ENCODE results near the gene ACER1. TPM values are rescaled to one million over a fixed set of nuclear protein-coding genes. Genes with fewer than 3 reads are reported as not detected.

The ACER1 gene
- total RNA-seq, 1 donor from 2014 or later: not detected

DNA sequence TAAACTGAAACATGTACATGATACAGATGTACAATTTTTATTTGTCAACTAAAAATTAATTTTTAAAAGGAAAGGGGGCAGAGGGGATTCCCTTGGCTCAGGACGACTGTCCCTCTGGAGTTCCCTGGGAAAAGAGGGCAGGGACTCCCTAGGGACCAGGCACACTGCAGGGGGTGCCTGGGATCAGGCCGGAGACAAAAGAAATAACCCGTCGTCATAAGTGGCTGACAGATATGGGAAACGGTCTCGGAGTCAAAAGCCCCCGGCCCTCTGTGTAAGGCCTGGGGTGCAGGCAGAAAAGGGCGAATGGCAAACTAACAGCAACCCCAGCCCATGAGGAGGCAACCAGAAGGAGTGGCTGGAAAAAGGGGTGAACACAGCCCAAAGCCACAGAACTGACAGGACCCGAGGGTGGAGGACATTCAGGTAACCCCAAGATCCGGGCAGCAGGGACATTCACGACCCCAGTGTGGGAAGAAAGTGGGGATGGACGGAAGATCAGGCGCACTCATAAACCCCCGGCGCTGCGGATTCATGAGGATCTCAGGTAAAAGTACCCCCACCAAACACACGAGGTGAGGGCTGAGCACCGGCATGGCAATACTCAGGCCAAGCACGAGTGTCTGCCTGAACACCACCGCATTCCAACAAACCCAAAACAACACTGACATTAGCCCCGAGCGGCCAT, 60.4 kb downstream of the ACER1 start:
- no peaks in the 10 kb centered on the region for H3K27me3 Mint-ChIP-seq (ENCODE audit: low read depth)
- peak overlapping the region; percentile 59 for H3K4me3 Mint-ChIP-seq (ENCODE audit: unreplicated experiment)
- no peaks in the 10 kb centered on the region for H3K9me3 Mint-ChIP-seq (ENCODE audit: low read depth)
- peak overlapping the region; percentile 99 for H3K27ac Mint-ChIP-seq (ENCODE audit: unreplicated experiment)
- TF ChIP-seq, protein P1, sequence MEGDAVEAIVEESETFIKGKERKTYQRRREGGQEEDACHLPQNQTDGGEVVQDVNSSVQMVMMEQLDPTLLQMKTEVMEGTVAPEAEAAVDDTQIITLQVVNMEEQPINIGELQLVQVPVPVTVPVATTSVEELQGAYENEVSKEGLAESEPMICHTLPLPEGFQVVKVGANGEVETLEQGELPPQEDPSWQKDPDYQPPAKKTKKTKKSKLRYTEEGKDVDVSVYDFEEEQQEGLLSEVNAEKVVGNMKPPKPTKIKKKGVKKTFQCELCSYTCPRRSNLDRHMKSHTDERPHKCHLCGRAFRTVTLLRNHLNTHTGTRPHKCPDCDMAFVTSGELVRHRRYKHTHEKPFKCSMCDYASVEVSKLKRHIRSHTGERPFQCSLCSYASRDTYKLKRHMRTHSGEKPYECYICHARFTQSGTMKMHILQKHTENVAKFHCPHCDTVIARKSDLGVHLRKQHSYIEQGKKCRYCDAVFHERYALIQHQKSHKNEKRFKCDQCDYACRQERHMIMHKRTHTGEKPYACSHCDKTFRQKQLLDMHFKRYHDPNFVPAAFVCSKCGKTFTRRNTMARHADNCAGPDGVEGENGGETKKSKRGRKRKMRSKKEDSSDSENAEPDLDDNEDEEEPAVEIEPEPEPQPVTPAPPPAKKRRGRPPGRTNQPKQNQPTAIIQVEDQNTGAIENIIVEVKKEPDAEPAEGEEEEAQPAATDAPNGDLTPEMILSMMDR (IDR thresholded peaks at IDR 0.05): no peak
- H3K4me1 Mint-ChIP-seq (ENCODE audit: low read depth): peaks cover 85% of the 10 kb centered on the region
- H3K36me3 Mint-ChIP-seq (ENCODE audit: low read depth): peaks cover 13% of the 10 kb centered on the region
- no peak for DNase-seq (ENCODE audit: low spot score)

GRCh38 chr19:6272411-6272791, 61.0 kb downstream of the ACER1 start:
- Mint-ChIP-seq H3K9me3 (ENCODE audit: low read depth) (no peaks in the 10 kb centered on the region), H3K27ac (ENCODE audit: unreplicated experiment) (peak overlapping the region; percentile 99), H3K36me3 (ENCODE audit: low read depth) (peaks cover 13% of the 10 kb centered on the region), H3K4me3 (ENCODE audit: unreplicated experiment) (peak overlapping the region; percentile 59), H3K27me3 (ENCODE audit: low read depth) (no peaks in the 10 kb centered on the region), H3K4me1 (ENCODE audit: low read depth) (peaks cover 78% of the 10 kb centered on the region)
- no peak for DNase-seq (ENCODE audit: low spot score)
- TF ChIP-seq, protein P1 (IDR thresholded peaks at IDR 0.05): no peak

DNA sequence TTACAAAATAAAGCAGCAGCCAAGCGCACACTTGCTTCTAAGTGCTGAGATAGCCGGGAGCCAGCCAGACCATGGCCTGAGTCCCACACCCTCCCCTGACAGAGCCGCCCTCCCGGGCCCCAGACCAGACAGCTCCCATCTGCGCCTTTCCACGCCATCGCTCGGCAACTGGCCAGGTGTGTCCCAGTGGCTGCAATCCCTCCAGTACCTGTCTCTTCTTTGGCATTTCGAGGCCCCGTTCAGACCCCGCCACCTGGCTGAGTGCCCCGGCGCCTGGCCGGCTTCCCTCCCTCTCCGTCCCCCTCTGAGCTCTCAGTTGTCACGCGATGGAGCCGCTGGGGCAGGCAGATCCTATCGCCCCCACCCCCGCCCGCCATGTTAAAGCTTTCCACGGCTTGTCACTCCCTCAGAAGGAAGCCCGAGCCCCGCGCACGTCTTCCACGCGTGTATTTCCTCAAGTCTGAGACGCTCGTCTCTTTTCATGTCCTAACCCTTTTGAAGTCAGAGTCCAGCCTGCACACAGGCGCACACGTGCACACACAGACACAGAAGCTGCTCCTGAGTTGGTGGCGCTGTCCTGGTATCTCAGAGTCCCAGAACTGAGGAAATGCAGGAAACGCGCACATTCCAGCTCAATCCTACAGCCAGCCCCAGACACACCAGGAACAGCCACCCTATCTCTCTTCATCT, 61.5 kb downstream of the ACER1 start:
- peak overlapping the region; percentile 99 for H3K27ac Mint-ChIP-seq (ENCODE audit: unreplicated experiment)
- TF ChIP-seq, protein P1 (IDR thresholded peaks at IDR 0.05): peak; percentile 35
- peak overlapping the region; percentile 59 for H3K4me3 Mint-ChIP-seq (ENCODE audit: unreplicated experiment)
- H3K36me3 Mint-ChIP-seq (ENCODE audit: low read depth): peaks cover 15% of the 10 kb centered on the region
- no peaks in the 10 kb centered on the region for H3K9me3 Mint-ChIP-seq (ENCODE audit: low read depth)
- DNase-seq (ENCODE audit: low spot score): no peak
- H3K27me3 Mint-ChIP-seq (ENCODE audit: low read depth): no peaks in the 10 kb centered on the region
- H3K4me1 Mint-ChIP-seq (ENCODE audit: low read depth): peaks cover 73% of the 10 kb centered on the region

DNA sequence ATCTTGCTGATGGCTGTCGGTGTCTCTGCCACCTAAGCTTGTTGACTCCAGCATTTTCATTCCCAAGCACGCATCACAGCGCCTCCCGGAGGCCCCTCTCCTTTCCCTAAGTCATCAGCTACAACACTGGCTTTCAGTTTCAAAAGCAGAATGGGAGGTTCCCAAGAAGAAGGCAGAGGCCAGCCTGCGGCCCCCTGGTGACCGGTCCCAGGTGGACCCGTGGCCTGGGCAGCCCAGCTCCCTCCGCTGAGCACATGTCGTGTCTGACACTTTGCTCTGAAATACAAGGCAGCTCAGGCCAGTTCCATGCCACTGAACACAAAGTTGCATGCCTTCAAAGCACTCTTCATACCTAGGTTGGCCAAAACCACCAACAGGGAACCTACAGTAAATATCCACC, 62.2 kb downstream of the ACER1 start:
- TF ChIP-seq, protein P1 (IDR thresholded peaks at IDR 0.05): peak; percentile 37

DNA sequence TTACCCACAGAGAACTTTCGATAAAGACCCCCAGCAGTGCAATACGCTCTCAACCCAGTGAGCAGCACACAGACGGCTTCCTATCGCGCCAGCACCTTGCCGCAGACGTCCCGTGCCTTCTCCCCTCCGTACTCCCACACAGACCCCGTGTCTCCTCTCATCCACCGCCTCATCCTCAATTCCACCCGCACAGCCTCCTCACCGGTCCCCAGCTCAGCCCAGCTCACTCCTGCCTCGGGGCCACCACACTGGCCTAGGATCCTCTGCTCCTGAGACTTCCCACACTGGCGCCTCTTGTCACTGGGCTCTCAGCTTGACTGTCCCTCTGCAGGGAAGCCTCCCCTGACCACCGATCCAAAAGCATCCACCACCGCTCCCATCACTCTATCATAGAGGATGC, 62.6 kb downstream of the ACER1 start:
- H3K27me3 Mint-ChIP-seq (ENCODE audit: low read depth): no peaks in the 10 kb centered on the region
- TF ChIP-seq, protein P1 (IDR thresholded peaks at IDR 0.05): no peak
- H3K27ac Mint-ChIP-seq (ENCODE audit: unreplicated experiment): peak overlapping the region; percentile 99
- H3K4me3 Mint-ChIP-seq (ENCODE audit: unreplicated experiment): no peak overlapping the region
- H3K4me1 Mint-ChIP-seq (ENCODE audit: low read depth): peaks cover 62% of the 10 kb centered on the region
- no peak for DNase-seq (ENCODE audit: low spot score)
- H3K9me3 Mint-ChIP-seq (ENCODE audit: low read depth): no peaks in the 10 kb centered on the region
- peaks cover 15% of the 10 kb centered on the region for H3K36me3 Mint-ChIP-seq (ENCODE audit: low read depth)

More for the DNA sequence above, 62.2 kb downstream of the ACER1 start:
- DNase-seq (ENCODE audit: low spot score): no peak
- Mint-ChIP-seq H3K27me3 (ENCODE audit: low read depth) (no peaks in the 10 kb centered on the region), H3K36me3 (ENCODE audit: low read depth) (peaks cover 15% of the 10 kb centered on the region), H3K27ac (ENCODE audit: unreplicated experiment) (peak overlapping the region; percentile 99), H3K4me3 (ENCODE audit: unreplicated experiment) (peak overlapping the region; percentile 59), H3K4me1 (ENCODE audit: low read depth) (peaks cover 67% of the 10 kb centered on the region), H3K9me3 (ENCODE audit: low read depth) (no peaks in the 10 kb centered on the region)
